HG03139 (cell line): Measurements from ENCODE around the gene TGM3.

Source experiments
- ATAC-seq: cut with Tn5 transposase; IDR thresholded peaks from one replicate; pipeline ENCODE4 v1.9.1; 2021; ENCODE audit not compliant: unreplicated experiment

Gene TGM3

DNA sequence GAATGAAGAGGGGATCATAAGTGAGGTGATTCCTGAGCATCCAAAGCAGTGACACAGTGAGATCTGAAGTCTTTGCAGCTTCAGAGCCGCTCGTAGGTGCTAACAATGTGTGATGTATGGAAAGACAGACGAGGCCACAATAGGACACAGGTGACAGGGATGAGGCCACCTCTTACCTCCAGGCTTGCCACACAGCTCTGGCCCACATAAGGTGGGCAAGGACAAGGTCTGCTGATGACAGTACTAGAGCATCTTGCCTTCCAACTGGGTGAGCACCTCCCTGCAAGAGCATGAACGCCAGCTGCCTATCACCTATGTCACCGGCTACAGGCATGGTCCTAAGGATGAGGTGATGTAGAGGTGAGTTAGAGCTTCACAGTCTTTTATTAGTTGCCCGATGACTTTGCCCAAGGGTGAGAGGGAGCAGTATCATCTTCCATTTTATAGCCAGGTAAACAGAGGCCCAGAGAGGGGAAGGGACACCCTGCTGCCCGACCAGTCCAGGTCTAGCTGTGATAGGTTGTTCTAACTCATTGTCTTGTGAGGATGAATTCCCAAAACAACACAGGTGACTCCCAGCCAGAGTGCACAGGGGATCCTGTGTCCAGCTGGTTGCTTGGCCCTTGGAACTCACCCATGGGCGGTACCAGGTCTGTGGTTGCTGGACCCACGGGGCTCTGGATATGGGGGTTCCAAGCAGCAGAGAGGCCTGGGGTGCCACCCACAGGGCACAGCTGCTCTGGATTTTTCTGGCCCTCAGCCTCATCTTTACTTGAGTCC lies 78.7 kb downstream of the TGM3 start:
- ATAC-seq, result no peak

DNA sequence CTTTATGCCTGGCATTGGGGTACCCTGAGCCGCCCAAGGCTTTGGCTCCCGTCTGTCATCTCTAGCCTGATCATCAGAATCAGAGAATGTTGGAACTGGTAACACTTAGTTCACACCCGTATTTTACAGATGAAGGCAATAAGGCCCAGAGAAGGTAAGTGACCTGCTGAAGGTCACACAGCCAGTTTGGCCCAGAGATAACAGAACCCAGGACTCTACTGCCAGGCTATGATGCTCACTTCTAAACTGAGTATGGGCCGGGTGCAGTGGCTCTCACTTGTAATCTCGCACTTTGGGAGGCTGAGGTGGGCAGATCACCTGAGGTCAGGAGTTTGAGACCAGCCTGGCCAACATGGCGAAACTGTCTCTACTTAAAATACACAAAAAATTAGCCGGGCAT lies 83.1 kb downstream of the TGM3 start:
- ATAC-seq, result no peak

GRCh38 chr20:2379511-2380229 lies 83.9 kb downstream of the TGM3 start:
- ATAC-seq, result no peak

GRCh38 chr20:2380601-2381000 lies 84.8 kb downstream of the TGM3 start, which contains the start of gene TGM6:
TGM6 (plus strand) TSS chr20:2380901; CDS start chr20:2380969, 68 bp downstream.
- no peak for ATAC-seq

- ATAC-seq, result no peak
Measured at GRCh38 chr20:2381303-2381702, 85.5 kb downstream of the TGM3 start.

GRCh38 chr20:2382833-2383232 lies 87.0 kb downstream of the TGM3 start:
- ATAC-seq, result no peak

DNA sequence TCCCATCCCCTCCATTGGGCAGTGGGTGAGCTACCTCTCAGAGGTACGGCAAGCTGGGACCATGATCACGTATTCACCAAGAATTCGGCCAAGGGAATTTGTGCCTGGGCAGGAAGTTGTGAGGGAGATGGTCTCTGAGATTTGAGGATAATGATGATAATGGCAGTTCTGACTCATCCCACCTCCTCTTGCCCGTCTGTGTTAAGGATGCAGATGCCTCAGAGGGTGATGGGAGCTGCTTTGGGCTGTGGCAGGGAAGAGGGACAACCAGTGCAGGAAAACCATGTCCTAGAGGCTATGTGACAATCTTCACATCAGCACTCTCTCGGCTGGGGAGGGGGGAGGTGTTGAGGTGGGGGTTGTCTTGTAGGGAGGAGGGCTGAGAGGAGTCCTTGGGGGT lies 89.2 kb downstream of the TGM3 start:
- ATAC-seq, result no peak

DNA sequence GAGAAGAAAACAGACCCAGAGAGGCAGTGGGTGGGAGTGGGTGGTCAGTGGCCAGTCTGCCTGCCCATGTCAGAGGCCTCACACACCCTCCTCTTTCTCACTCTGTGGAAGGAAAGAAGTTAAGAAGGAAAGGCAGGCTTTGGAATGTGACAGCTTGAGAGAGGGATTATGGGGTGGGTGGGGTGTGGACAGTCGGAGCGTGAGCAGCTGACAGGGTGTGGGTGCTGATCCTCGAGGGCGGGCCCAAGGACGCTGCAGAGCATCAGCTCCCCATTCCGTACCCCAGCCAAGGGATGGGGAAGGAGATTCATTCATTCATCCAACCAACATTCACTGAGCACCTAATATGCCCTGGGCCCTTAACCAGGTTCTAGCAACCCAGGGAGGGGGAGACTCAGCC lies 89.7 kb downstream of the TGM3 start:
- no peak for ATAC-seq

- no peak for ATAC-seq
Measured at GRCh38 chr20:2386516-2387179, 90.8 kb downstream of the TGM3 start.

GRCh38 chr20:2387180-2387577 lies 91.4 kb downstream of the TGM3 start:
- ATAC-seq, result no peak

- ATAC-seq, result no peak
Measured at GRCh38 chr20:2387580-2387979, 91.8 kb downstream of the TGM3 start.
